Transverse colon (tissue), 3 donors: ENCODE measurements around the gene HIVEP3.

ENCODE experiments used
- CTCF ChIP-seq, 5 experiments: fragments of 200-600 bp in 3 of 5; fragments of 450-650 bp in 2 of 5; sonication (generic) in 3 of 5; IDR thresholded peaks; 1 replicate in 2 of 5; 2 replicates in 3 of 5; pipeline ENCODE4 v1.5.1; 2016 to 2017; ENCODE audit warnings: antibody characterized with exemption in 5 of 5, inconsistent platforms in 3 of 5, mild to moderate bottlenecking in 2 of 5, moderate library complexity in 1 of 5
- EP300 ChIP-seq: sonication (generic); formaldehyde crosslinking; IDR thresholded peaks from one replicate; pipeline ENCODE4 v1.6.1; 2017; ENCODE audit warnings: antibody characterized with exemption, low read depth
- POLR2A ChIP-seq: fragments of 450-650 bp; IDR thresholded peaks from one replicate; pipeline ENCODE4 v1.6.1; 2016; ENCODE audit warnings: antibody characterized with exemption, mild to moderate bottlenecking, moderate library complexity

DNA sequence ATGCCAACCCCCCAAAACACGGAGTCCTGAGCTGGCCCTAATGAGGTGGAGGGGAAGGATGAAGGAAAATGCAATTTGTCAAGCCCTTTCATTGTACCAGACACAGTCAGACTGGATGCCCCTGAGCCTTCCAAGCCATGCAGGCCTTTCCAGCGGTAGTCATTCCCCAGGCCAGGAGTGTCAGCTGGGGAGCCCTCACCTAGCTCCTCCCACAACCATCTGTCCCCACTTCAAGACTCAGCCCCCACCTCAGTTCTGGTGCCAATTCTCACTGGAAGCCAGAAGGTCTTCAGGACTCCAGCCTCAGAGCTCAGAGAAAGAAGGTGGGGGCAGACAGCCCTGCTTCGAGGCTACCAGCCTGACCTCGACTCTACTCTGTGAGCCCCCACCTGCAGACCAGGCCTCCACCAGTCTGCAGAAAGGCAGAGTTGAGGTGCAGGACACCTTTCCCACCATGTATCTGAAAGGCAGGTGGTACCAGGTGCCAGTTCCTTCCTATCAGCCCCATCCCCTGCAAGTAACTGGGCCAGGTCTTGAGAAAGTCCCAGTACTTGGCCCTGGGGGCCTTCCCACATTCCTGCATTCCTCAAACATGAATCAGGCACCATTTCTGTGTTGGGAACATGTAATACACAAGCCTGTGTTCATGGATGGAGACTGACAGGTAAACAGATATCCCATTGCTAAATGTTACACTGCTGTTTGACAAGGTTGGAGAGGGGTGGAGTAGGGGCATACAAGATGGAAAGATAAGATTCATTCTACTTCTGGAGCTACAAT is 253.7 kb downstream of the HIVEP3 start:
- TF ChIP-seq CTCF (IDR thresholded peaks at IDR 0.05) (no peak), POLR2A (no peak), EP300 (no peak)
